H1 (cell line): ENCODE data around the gene SYTL1. TPM values are rescaled to one million over a fixed set of nuclear protein-coding genes. Genes with fewer than 3 reads are reported as not detected.
A peak's percentile ranks its signal among the peaks of the same experiment; 100 is the strongest.

Experiments used
- BACH1 ChIP-seq: IDR thresholded peaks from 2 replicates; pipeline ENCODE4 v1.6.1; 2012; ENCODE audit warnings: low read length, improper control_type of control experiment
- CTCF ChIP-seq, 3 experiments: IDR thresholded peaks; 1 replicate in 2 of 3; 2 replicates in 1 of 3; pipeline versions ENCODE4 v1.5.1 to v1.6.1; 2011; ENCODE audit warnings: low read length in 3 of 3, mild to moderate bottlenecking in 3 of 3, inconsistent platforms in 2 of 3, low read depth in 1 of 3, moderate library complexity in 1 of 3; ENCODE audit not compliant: insufficient read depth in 1 of 3; ENCODE audit errors: control extremely low read depth in 1 of 3
- FOSL1 ChIP-seq: IDR thresholded peaks from 2 replicates; pipeline ENCODE4 v1.6.1; 2011; ENCODE audit warnings: mild to moderate bottlenecking, low read depth, low read length, moderate library complexity; ENCODE audit not compliant: insufficient read depth
- GTF2F1 ChIP-seq: IDR thresholded peaks from 2 replicates; pipeline ENCODE4 v1.6.1; 2012; ENCODE audit warnings: low read depth, low read length, improper control_type of control experiment, borderline replicate concordance
- JUND ChIP-seq: IDR thresholded peaks from 2 replicates; pipeline ENCODE4 v1.6.1; 2011; ENCODE audit warnings: mild to moderate bottlenecking, improper control_type of control experiment, low read length
- KDM4A ChIP-seq: IDR thresholded peaks from one replicate; pipeline ENCODE4 v1.7.1; 2012; ENCODE audit warnings: low read depth, mild to moderate bottlenecking, moderate library complexity, low read length, inconsistent platforms; ENCODE audit not compliant: severe bottlenecking
- NRF1 ChIP-seq: IDR thresholded peaks from 2 replicates; pipeline ENCODE4 v1.6.1; 2011; ENCODE audit warnings: mild to moderate bottlenecking, low read depth, low read length, improper control_type of control experiment
- PHF8 ChIP-seq: fragments of 200-600 bp; sonication (generic); conservative IDR thresholded peaks from 2 replicates; pipeline ENCODE4 v1.7.1; 2012; ENCODE audit warnings: low read depth, mild to moderate bottlenecking, inconsistent platforms, low read length, moderate library complexity
- POU5F1 ChIP-seq: IDR thresholded peaks from 2 replicates; pipeline ENCODE4 v1.6.1; 2011; ENCODE audit warnings: low read depth, mild to moderate bottlenecking, low read length, moderate library complexity
- RBBP5 ChIP-seq: IDR thresholded peaks from 2 replicates; pipeline ENCODE4 v1.7.1; 2012; ENCODE audit warnings: low read depth, mild to moderate bottlenecking, inconsistent platforms, low read length, moderate library complexity, borderline replicate concordance
- RFX5 ChIP-seq: IDR thresholded peaks from 2 replicates; pipeline ENCODE4 v1.6.1; 2011; ENCODE audit warnings: low read depth, low read length, improper control_type of control experiment, borderline replicate concordance
- SAP30 ChIP-seq: fragments of 300-600 bp; sonication (generic); IDR thresholded peaks from 2 replicates; pipeline ENCODE4 v1.7.1; 2012; ENCODE audit warnings: low read length, moderate library complexity, mild to moderate bottlenecking, inconsistent platforms; ENCODE audit not compliant: insufficient read depth, insufficient replicate concordance
- SP2 ChIP-seq: IDR thresholded peaks from 2 replicates; pipeline ENCODE4 v1.6.1; 2012; ENCODE audit warnings: mild to moderate bottlenecking, low read length, inconsistent platforms
- TCF12 ChIP-seq: IDR thresholded peaks from 2 replicates; pipeline ENCODE4 v1.6.1; 2011; ENCODE audit warnings: low read depth, mild to moderate bottlenecking, low read length
- polyA plus RNA-seq, 7 experiments: library from polyadenylated mRNA; depleted of rRNA in 3 of 7; stranded (reverse) in 5 of 7; unstranded in 2 of 7; fragments of >200 nt in 5 of 7; fragments of 200-250 nt in 2 of 7; gene quantifications; 1 replicate in 5 of 7; 2 replicates in 1 of 7; 4 replicates in 1 of 7; pipeline versions ENCODE4 v1.2.1 to v1.2.3, GENCODE V29; 2011 to 2013; ENCODE audit warnings: missing spikeins in 2 of 7, mixed read lengths in 2 of 7
- total RNA-seq: library from RNA; stranded (reverse); fragmentation: NEBNext Ultra II Directional; extraction: Animal tissue kit (Norgen Biotek cat#: 25700); gene quantifications from 2 replicates; pipeline ENCODE4 v1.2.1, GENCODE V29; 2021
- TF ChIP-seq, protein P1 (sequence below): IDR thresholded peaks from 2 replicates; pipeline ENCODE4 v1.6.1; 2012; ENCODE audit warnings: low read length, inconsistent platforms

Gene SYTL1
- total and polyA plus RNA-seq, 2 of the 8 experiments (the other 6 are each of a cell fraction or from before 2014, with no cell fraction given) = 6.4 to 19.5 TPM

- TF ChIP-seq PHF8 (0 out of 2 replicates have a peak, but pooled peaks have one; percentile 26), GTF2F1 (no peak), BACH1 (no peak), CTCF (IDR thresholded peaks at IDR 0.05; ENCODE audit: control extremely low read depth in 1 of 3, insufficient read depth in 1 of 3, low read depth in 1 of 3, low read length in 3 of 3) (0 out of 4 replicates have a peak, but pooled peaks of 1 of the 3 experiments have one; percentile 16), FOSL1 (no peak), POU5F1 (no peak), RFX5 (no peak), RBBP5 (no peak), SAP30 (peak; percentile 95), KDM4A (no peak), SP2 (no peak), TCF12 (no peak), NRF1 (no peak), JUND (peak; percentile 89)
- TF ChIP-seq, protein P1, sequence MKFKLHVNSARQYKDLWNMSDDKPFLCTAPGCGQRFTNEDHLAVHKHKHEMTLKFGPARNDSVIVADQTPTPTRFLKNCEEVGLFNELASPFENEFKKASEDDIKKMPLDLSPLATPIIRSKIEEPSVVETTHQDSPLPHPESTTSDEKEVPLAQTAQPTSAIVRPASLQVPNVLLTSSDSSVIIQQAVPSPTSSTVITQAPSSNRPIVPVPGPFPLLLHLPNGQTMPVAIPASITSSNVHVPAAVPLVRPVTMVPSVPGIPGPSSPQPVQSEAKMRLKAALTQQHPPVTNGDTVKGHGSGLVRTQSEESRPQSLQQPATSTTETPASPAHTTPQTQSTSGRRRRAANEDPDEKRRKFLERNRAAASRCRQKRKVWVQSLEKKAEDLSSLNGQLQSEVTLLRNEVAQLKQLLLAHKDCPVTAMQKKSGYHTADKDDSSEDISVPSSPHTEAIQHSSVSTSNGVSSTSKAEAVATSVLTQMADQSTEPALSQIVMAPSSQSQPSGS = peak; percentile 82
- TF ChIP-seq, all 59 proteins: peak for 12
These were observed 49.8 kb downstream of the SYTL1 start (continued) for GRCh38 chr1:27391511-27392095.
